Measurements from ENCODE around the gene ADAM8.
"Not testable (repeated sequence)": the region's sequence is repeated elsewhere in the genome, so short reads cannot be mapped to it uniquely, and the experiment has no call there.

Gene ADAM8

GRCh38 chr10:133229265-133230043 is 47.2 kb downstream of the ADAM8 start:
- no peak for DNase-seq

- no peak for DNase-seq
Measured at GRCh38 chr10:133227256-133227655, 49.4 kb downstream of the ADAM8 start.

GRCh38 chr10:133226251-133226808 is 50.3 kb downstream of the ADAM8 start:
- DNase-seq = peak; percentile 22

- DNase-seq = no peak
Measured at GRCh38 chr10:133225707-133226191, 50.9 kb downstream of the ADAM8 start.

GRCh38 chr10:133224756-133225372 is 51.8 kb downstream of the ADAM8 start:
- DNase-seq = no peak

- no peak for DNase-seq
Measured at GRCh38 chr10:133224076-133224475, 52.6 kb downstream of the ADAM8 start.

- not testable (repeated sequence) for DNase-seq
Measured at GRCh38 chr10:133221756-133222155, 54.9 kb downstream of the ADAM8 start.

GRCh38 chr10:133221331-133221730 is 55.3 kb downstream of the ADAM8 start:
- no peak for DNase-seq

- no peak for DNase-seq
Measured at GRCh38 chr10:133219782-133220181, 56.9 kb downstream of the ADAM8 start.

- DNase-seq = no peak
Measured at GRCh38 chr10:133218891-133219290, 57.8 kb downstream of the ADAM8 start.

GRCh38 chr10:133217800-133218589 is 58.7 kb downstream of the ADAM8 start:
- DNase-seq = no peak

- no peak for DNase-seq
Measured at GRCh38 chr10:133216776-133217175, 59.9 kb downstream of the ADAM8 start.

- no peak for DNase-seq
Measured at GRCh38 chr10:133215586-133215985, 61.1 kb downstream of the ADAM8 start.

- DNase-seq = no peak
Measured at GRCh38 chr10:133214468-133215410, 61.9 kb downstream of the ADAM8 start.

- DNase-seq = no peak
Measured at GRCh38 chr10:133213641-133214467, 62.8 kb downstream of the ADAM8 start.

GRCh38 chr10:133212853-133213494 is 63.7 kb downstream of the ADAM8 start:
- no peak for DNase-seq

Measured in NCI-H526 treated with DMSO at 0.1 percent for 48 hours (cell line).